ENCODE results near the gene PCYT2. TPM values are rescaled to one million over a fixed set of nuclear protein-coding genes. Genes with fewer than 3 reads are reported as not detected.

The PCYT2 gene
- total RNA-seq, 4 donors from 2014 or later = 27.4 to 38.7 (median 33.3) TPM

DNA sequence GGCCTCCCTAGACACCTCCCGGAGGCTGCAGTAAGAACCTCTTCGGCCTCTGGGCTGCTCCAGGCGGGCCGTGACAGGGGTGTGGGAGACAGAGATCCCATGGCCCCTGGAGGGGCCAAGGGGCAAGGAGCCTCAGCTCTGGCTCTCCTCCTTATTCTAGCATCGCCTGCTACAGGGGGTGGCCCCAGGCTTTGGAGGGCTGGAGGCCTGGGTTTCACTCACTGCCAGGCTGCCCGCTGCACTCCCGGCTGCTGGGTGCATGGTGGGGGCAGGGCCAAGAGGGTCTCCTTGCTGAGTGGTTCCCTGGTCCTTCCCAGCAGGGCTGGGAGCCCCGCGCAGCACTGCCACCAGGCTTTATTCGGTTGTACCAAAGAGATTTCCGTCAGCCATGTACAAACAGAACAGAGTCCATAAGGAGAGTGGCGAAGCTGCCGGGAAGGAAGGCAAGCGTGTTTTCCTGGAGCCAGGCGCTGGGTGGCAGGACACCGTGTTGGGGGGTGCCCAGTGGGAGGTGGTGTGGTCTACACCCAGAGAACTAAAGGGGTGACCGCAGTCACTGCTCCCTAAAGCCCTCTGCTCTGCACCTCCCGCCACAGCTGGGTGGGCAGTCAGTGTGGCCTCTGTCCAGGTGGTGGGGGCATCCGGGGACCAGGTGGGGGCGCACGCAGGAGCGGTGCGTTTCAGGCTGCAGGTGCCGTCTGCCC lies 7.2 kb downstream of the PCYT2 start:
- Histone ChIP-seq H3K27ac (replicated peaks in 1 of 4) (no peak overlapping the region), H3K9me3 (no peaks in the 10 kb centered on the region), H3K36me3 (peaks cover 13 to 72% (median 55%) of the 10 kb centered on the region in 4 donors), H3K27me3 (peaks cover 0 to 25% (median 8%) of the 10 kb centered on the region in 4 donors), H3K4me1 (peaks cover 8 to 18% (median 16%) of the 10 kb centered on the region in 4 donors), H3K4me3 (no peak overlapping the region)
- TF ChIP-seq POLR2A (IDR thresholded peaks at IDR 0.05; ENCODE audit: low read depth) (no peak), POLR2AphosphoS5 (IDR thresholded peaks at IDR 0.05) (no peak), EP300 (IDR thresholded peaks at IDR 0.05) (no peak)
- TF ChIP-seq, protein P1, sequence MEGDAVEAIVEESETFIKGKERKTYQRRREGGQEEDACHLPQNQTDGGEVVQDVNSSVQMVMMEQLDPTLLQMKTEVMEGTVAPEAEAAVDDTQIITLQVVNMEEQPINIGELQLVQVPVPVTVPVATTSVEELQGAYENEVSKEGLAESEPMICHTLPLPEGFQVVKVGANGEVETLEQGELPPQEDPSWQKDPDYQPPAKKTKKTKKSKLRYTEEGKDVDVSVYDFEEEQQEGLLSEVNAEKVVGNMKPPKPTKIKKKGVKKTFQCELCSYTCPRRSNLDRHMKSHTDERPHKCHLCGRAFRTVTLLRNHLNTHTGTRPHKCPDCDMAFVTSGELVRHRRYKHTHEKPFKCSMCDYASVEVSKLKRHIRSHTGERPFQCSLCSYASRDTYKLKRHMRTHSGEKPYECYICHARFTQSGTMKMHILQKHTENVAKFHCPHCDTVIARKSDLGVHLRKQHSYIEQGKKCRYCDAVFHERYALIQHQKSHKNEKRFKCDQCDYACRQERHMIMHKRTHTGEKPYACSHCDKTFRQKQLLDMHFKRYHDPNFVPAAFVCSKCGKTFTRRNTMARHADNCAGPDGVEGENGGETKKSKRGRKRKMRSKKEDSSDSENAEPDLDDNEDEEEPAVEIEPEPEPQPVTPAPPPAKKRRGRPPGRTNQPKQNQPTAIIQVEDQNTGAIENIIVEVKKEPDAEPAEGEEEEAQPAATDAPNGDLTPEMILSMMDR (IDR thresholded peaks at IDR 0.05) = no peak
- 98% methylated on average over 11 of the region's 24 CpGs for WGBS
- no peak for DNase-seq (ENCODE audit: extremely low spot score)
- intact Hi-C loops (cut with DNase I) = no loop called here

DNA sequence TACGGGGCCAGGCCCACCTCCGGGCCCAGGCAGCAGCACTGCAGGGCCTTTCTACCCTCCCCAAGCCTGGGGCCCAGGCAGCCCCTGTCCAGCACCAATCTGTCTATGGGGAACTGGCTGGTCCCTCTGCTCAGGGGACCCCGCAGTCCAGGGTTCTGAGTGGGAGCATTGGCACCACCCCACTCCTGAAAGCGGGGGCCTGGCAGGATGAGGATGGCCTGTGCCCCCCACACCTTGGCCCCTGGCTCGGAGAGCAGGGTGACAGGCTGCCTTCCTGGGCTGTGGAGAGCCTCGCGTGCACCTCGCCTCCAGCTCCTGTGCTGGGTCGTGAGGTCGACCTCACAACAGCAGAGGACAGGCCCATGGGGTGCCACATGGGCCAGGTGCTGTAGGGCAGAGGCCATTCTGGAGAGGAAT lies 7.8 kb downstream of the PCYT2 start:
- 94% methylated on average over 8 of the region's 10 CpGs for WGBS
- DNase-seq (ENCODE audit: extremely low spot score) = no peak
- Histone ChIP-seq H3K4me3 (no peak overlapping the region), H3K36me3 (peaks cover 17 to 72% (median 56%) of the 10 kb centered on the region in 4 donors), H3K4me1 (peaks cover 8 to 18% (median 16%) of the 10 kb centered on the region in 4 donors), H3K27ac (replicated peaks in 1 of 4) (no peak overlapping the region), H3K9me3 (no peaks in the 10 kb centered on the region), H3K27me3 (peaks cover 0 to 25% (median 8%) of the 10 kb centered on the region in 4 donors)
- TF ChIP-seq EP300 (IDR thresholded peaks at IDR 0.05) (no peak), POLR2AphosphoS5 (IDR thresholded peaks at IDR 0.05) (no peak), POLR2A (IDR thresholded peaks at IDR 0.05; ENCODE audit: low read depth) (no peak)
- TF ChIP-seq, protein P1 (IDR thresholded peaks at IDR 0.05) = no peak
- intact Hi-C loops (cut with DNase I) = no loop called here

DNA sequence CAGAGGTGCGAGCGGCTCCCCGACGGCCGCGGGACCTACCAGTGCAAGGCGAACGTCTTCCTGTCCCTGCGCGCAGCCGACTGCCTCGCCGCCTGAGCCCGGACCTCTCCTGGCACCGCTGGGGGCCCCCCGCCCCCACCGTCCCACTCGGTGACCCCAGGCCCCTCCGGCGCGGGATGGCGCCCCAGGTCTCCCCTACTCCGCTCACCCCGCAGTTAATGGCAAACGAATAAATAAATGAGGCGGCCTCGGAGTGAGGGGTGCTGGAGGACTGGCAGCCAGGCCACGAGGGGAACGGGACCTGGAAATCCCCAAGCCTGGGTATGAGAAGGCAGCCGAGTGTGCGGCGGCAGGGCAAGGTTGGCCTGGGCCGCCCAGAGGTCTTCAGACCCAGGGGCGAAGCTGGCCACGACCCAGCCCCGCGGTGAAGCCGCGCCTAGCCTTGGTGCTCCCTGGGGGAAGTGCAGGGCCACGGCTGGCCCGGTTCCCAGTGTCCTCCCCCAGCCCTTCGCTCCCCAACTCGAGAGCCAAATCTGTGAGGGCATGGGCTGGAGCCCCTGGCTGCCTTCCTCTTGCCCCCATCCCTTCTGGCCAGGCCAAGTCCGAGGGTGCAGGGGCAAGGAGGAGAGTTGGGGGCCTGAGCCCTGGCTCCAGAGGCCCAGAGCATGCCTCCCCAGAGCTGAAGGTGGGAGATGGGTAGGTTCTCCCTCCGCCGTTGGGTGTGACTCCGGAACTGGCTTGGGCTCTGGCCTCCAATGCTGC lies 8.4 kb downstream of the PCYT2 start:
- 45% methylated on average over 14 of the region's 47 CpGs for WGBS
- Histone ChIP-seq H3K36me3 (peaks cover 22 to 72% (median 56%) of the 10 kb centered on the region in 4 donors), H3K4me1 (peaks cover 8 to 18% (median 16%) of the 10 kb centered on the region in 4 donors), H3K27me3 (peaks cover 0 to 25% (median 8%) of the 10 kb centered on the region in 4 donors), H3K4me3 (peak overlapping the region; percentile 46 to 57 (median 48)), H3K9me3 (no peaks in the 10 kb centered on the region), H3K27ac (replicated peaks in 1 of 4) (no peak overlapping the region)
- TF ChIP-seq POLR2AphosphoS5 (IDR thresholded peaks at IDR 0.05) = no peak
- intact Hi-C loops (cut with DNase I) = no loop called here
- no peak for DNase-seq (ENCODE audit: extremely low spot score)

DNA sequence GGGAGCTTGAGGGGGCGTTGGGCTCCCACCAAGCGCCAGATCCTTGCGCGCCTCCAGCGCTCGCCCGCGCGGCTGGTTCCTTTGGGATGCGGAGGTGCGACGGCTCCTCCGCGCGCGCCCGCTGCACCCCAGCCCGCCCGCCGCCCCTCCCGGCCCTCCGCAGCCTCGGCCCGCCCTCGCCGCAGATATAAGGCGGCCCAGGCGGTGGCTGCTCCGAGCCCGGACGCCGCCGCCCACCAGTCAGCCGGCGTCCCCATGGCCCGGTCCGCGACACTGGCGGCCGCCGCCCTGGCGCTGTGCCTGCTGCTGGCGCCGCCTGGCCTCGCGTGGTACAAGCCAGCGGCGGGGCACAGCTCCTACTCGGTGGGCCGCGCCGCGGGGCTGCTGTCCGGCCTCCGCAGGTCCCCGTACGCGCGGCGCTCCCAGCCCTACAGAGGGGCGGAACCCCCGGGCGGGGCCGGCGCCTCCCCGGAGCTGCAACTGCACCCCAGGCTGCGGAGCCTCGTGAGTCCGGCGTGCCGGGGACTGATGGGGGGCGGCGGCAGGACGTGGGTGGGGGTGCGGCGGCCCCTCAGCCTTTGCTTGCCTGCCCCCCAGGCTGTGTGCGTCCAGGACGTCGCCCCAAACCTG lies 9.1 kb downstream of the PCYT2 start, which contains the start of gene NPB:
NPB (plus strand) TSS at position 216 of the 630 bp plus-strand sequence; CDS start at position 256, 40 bp downstream.
- Histone ChIP-seq H3K27ac (replicated peaks in 1 of 4) (no peak within 1 kb of the TSS), H3K9me3 (no peaks in the 10 kb centered on the region), H3K27me3 (peaks cover 0 to 25% (median 8%) of the 10 kb centered on the region in 4 donors), H3K4me3 (peak within 1 kb of the TSS; percentile 46 to 57 (median 48)), H3K4me1 (peaks cover 8 to 18% (median 16%) of the 10 kb centered on the region in 4 donors), H3K36me3 (peaks cover 28 to 72% (median 56%) of the 10 kb centered on the region in 4 donors)
- TF ChIP-seq EP300 (IDR thresholded peaks at IDR 0.05) = no peak
- no peak for TF ChIP-seq POLR2A (IDR thresholded peaks at IDR 0.05; ENCODE audit: low read depth)
- TF ChIP-seq, protein P1 (IDR thresholded peaks at IDR 0.05) = no peak
- no peak for TF ChIP-seq POLR2AphosphoS5 (IDR thresholded peaks at IDR 0.05)
- DNase-seq (ENCODE audit: extremely low spot score) = no peak
- intact Hi-C loops (cut with DNase I) = no loop called here
- no CpG with 5 or more reads among the region's 79 CpGs for WGBS

Data from esophagus muscularis mucosa (tissue), 4 donors.